Fibroblast of lung (primary cell): ENCODE results near the gene SMG7. TPM values are rescaled to one million over a fixed set of nuclear protein-coding genes. Genes with fewer than 3 reads are reported as not detected.

Experiments used
- DNase-seq, 2 donors: peaks; one replicate each; pipeline versions ENCODE4 v3.0.0 to v3.0.0-alpha.2; 2010; ENCODE audit warnings: low read depth in 2 of 2
- H2AFZ ChIP-seq: 2 replicates; pipeline ENCODE4 v1.5.1; 2012; ENCODE audit warnings: low read length, control low read depth, inconsistent platforms
- H3K27ac ChIP-seq: 2 replicates; pipeline ENCODE4 v1.5.1; 2011; ENCODE audit warnings: low read length, control low read depth; ENCODE audit not compliant: insufficient read depth
- H3K27me3 ChIP-seq: 2 replicates; pipeline ENCODE4 v1.5.1; 2011; ENCODE audit warnings: mild to moderate bottlenecking, low read length; ENCODE audit not compliant: control insufficient read depth, insufficient read depth
- H3K36me3 ChIP-seq: 2 replicates; pipeline ENCODE4 v1.5.1; 2011; ENCODE audit warnings: low read length; ENCODE audit not compliant: control insufficient read depth, insufficient read depth
- H3K4me1 ChIP-seq: 2 replicates; pipeline ENCODE4 v1.5.1; 2011; ENCODE audit warnings: low read length; ENCODE audit not compliant: control insufficient read depth, insufficient read depth; ENCODE audit errors: extremely low read depth
- H3K4me2 ChIP-seq: 2 replicates; pipeline ENCODE4 v1.5.1; 2011; ENCODE audit warnings: low read length, control low read depth; ENCODE audit not compliant: insufficient read depth; ENCODE audit errors: extremely low read depth
- H3K4me3 ChIP-seq, 4 experiments: fragments of 200-600 bp in 1 of 4; sonication (generic) in 1 of 4; replicated peaks in 1 of 4; 2 replicates each; pipeline ENCODE4 v1.5.1; 2011 to 2016; ENCODE audit warnings: low read length in 4 of 4, low read depth in 3 of 4, mild to moderate bottlenecking in 3 of 4, control low read depth in 2 of 4, inconsistent platforms in 1 of 4, mixed read lengths in 1 of 4; ENCODE audit not compliant: insufficient read depth in 1 of 4; ENCODE audit errors: control extremely low read depth in 1 of 4
- H3K79me2 ChIP-seq: 2 replicates; pipeline ENCODE4 v1.5.1; 2012; ENCODE audit warnings: mild to moderate bottlenecking, low read length, inconsistent platforms; ENCODE audit not compliant: control insufficient read depth, insufficient read depth
- H3K9ac ChIP-seq: 2 replicates; pipeline ENCODE4 v1.5.1; 2011; ENCODE audit warnings: mild to moderate bottlenecking, low read length, control low read depth; ENCODE audit not compliant: insufficient read depth
- H3K9me3 ChIP-seq: 2 replicates; pipeline ENCODE4 v1.5.1; 2012; ENCODE audit warnings: low read depth, low read length; ENCODE audit not compliant: control insufficient read depth, insufficient read depth
- H4K20me1 ChIP-seq: 2 replicates; pipeline ENCODE4 v1.5.1; 2011; ENCODE audit warnings: low read length; ENCODE audit not compliant: control insufficient read depth, insufficient read depth; ENCODE audit errors: extremely low read depth
- CTCF ChIP-seq, 2 donors: IDR thresholded peaks in 1 of 2; conservative IDR thresholded peaks in 1 of 2; 1 replicate in 1 of 2; 2 replicates in 1 of 2; pipeline ENCODE4 v1.5.1; 2011 to 2012; ENCODE audit warnings: low read length in 2 of 2, control low read depth in 1 of 2, inconsistent platforms in 1 of 2, low read depth in 1 of 2, mild to moderate bottlenecking in 1 of 2
- EZH2 ChIP-seq: IDR thresholded peaks from 2 replicates; pipeline ENCODE4 v1.5.1; 2012; ENCODE audit warnings: low read length, control low read depth, mild to moderate bottlenecking; ENCODE audit errors: missing control alignments
- polyA plus RNA-seq, 2 donors: library from polyadenylated mRNA; depleted of rRNA in 1 of 2; stranded (reverse) in 1 of 2; unstranded in 1 of 2; fragments of >200 nt; gene quantifications; 2 replicates each; pipeline ENCODE4 v1.2.1, GENCODE V29; 2011 to 2012; ENCODE audit warnings: missing spikeins in 1 of 2
- total RNA-seq: library from RNA; depleted of rRNA; stranded (reverse); fragments of >200 nt; gene quantifications from 2 replicates; pipeline ENCODE4 v1.2.1, GENCODE V29; 2014

SMG7 gene
- total and polyA plus RNA-seq, 2 donors (not counting 1 experiment from before 2014, with no cell fraction given) = 23.1 to 30.7 TPM

GRCh38 chr1:183588827-183589226, 116.5 kb downstream of the SMG7 start:
- Histone ChIP-seq H4K20me1 (no peaks in the 10 kb centered on the region), H3K79me2 (no peaks in the 10 kb centered on the region), H3K36me3 (no peaks in the 10 kb centered on the region), H3K4me3 (no peak overlapping the region), H3K4me2 (no peak overlapping the region), H3K9ac (no peak overlapping the region), H3K27me3 (no peaks in the 10 kb centered on the region), H3K27ac (no peak overlapping the region), H3K4me1 (no peaks in the 10 kb centered on the region), H2AFZ (no peak overlapping the region), H3K9me3 (no peaks in the 10 kb centered on the region)
- no peak for DNase-seq
- TF ChIP-seq CTCF (conservative IDR thresholded peaks at IDR 0.05 in 1 of 2, IDR thresholded peaks at IDR 0.05 in 1 of 2; ENCODE audit: low read depth in 1 of 2, low read length in 2 of 2) (no peak), EZH2 (no peak)

- Histone ChIP-seq H3K9me3 (no peaks in the 10 kb centered on the region), H3K4me2 (no peak overlapping the region), H3K4me3 (no peak overlapping the region), H3K79me2 (no peaks in the 10 kb centered on the region), H3K27me3 (no peaks in the 10 kb centered on the region), H2AFZ (no peak overlapping the region), H3K9ac (no peak overlapping the region), H3K27ac (no peak overlapping the region), H4K20me1 (no peaks in the 10 kb centered on the region), H3K4me1 (no peaks in the 10 kb centered on the region), H3K36me3 (no peaks in the 10 kb centered on the region)
- no peak for DNase-seq
- TF ChIP-seq EZH2 = no peak
- no peak for TF ChIP-seq CTCF (conservative IDR thresholded peaks at IDR 0.05 in 1 of 2, IDR thresholded peaks at IDR 0.05 in 1 of 2; ENCODE audit: low read depth in 1 of 2, low read length in 2 of 2)
Measured at GRCh38 chr1:183589384-183589783, 117.1 kb downstream of the SMG7 start.

GRCh38 chr1:183589874-183590243, 117.6 kb downstream of the SMG7 start:
- Histone ChIP-seq H3K9ac (no peak overlapping the region), H3K27ac (no peak overlapping the region), H3K4me2 (no peak overlapping the region), H4K20me1 (no peaks in the 10 kb centered on the region), H3K9me3 (no peaks in the 10 kb centered on the region), H3K4me1 (no peaks in the 10 kb centered on the region), H3K36me3 (no peaks in the 10 kb centered on the region), H3K79me2 (no peaks in the 10 kb centered on the region), H2AFZ (no peak overlapping the region), H3K4me3 (no peak overlapping the region), H3K27me3 (no peaks in the 10 kb centered on the region)
- no peak for DNase-seq
- TF ChIP-seq CTCF (conservative IDR thresholded peaks at IDR 0.05 in 1 of 2, IDR thresholded peaks at IDR 0.05 in 1 of 2; ENCODE audit: low read depth in 1 of 2, low read length in 2 of 2) = no peak
- no peak for TF ChIP-seq EZH2
